ENCODE data around the gene CNTLN. TPM values are rescaled to one million over a fixed set of nuclear protein-coding genes. Genes with fewer than 3 reads are reported as not detected.

The CNTLN gene
- total and polyA plus RNA-seq, 2 of the 13 experiments (the other 11 are each of a cell fraction or from before 2014, with no cell fraction given) = 1.5 to 5.7 TPM

GRCh38 chr9:17490110-17490509, 355.3 kb downstream of the CNTLN start (continued):
- TF ChIP-seq ARID5B (CRISPR knock-in tag; IDR thresholded peaks at IDR 0.05) (no peak), FOXP4 (CRISPR knock-in tag; IDR thresholded peaks at IDR 0.05) (no peak), ZNF20 (CRISPR knock-in tag; IDR thresholded peaks at IDR 0.05) (no peak), CTCF (CRISPR knock-in tag; IDR thresholded peaks at IDR 0.05) (no peak), TMF1 (CRISPR knock-in tag; IDR thresholded peaks at IDR 0.05; ENCODE audit: low read depth) (no peak), KDM1A (CRISPR knock-in tag; IDR thresholded peaks at IDR 0.05) (no peak)
